Measurements from ENCODE around the gene ADGRL3.

GRCh38 chr4:61992351-61992750, 792.2 kb downstream of the ADGRL3 start:
- TF ChIP-seq, protein P1, sequence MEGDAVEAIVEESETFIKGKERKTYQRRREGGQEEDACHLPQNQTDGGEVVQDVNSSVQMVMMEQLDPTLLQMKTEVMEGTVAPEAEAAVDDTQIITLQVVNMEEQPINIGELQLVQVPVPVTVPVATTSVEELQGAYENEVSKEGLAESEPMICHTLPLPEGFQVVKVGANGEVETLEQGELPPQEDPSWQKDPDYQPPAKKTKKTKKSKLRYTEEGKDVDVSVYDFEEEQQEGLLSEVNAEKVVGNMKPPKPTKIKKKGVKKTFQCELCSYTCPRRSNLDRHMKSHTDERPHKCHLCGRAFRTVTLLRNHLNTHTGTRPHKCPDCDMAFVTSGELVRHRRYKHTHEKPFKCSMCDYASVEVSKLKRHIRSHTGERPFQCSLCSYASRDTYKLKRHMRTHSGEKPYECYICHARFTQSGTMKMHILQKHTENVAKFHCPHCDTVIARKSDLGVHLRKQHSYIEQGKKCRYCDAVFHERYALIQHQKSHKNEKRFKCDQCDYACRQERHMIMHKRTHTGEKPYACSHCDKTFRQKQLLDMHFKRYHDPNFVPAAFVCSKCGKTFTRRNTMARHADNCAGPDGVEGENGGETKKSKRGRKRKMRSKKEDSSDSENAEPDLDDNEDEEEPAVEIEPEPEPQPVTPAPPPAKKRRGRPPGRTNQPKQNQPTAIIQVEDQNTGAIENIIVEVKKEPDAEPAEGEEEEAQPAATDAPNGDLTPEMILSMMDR (IDR thresholded peaks at IDR 0.05; ENCODE audit: low read length) = no peak
- TF ChIP-seq EZH2 (IDR thresholded peaks at IDR 0.05; ENCODE audit: borderline replicate concordance, low read length) = no peak

Measured in OCI-LY1 (cell line).